ENCODE measurements around the gene UBIAD1. TPM values are rescaled to one million over a fixed set of nuclear protein-coding genes. Genes with fewer than 3 reads are reported as not detected.
"Not testable (repeated sequence)": the region's sequence is repeated elsewhere in the genome, so short reads cannot be mapped to it uniquely, and the experiment has no call there.

Gene UBIAD1
- total RNA-seq, 1 experiment from 2014 or later = 10.8 TPM

DNA sequence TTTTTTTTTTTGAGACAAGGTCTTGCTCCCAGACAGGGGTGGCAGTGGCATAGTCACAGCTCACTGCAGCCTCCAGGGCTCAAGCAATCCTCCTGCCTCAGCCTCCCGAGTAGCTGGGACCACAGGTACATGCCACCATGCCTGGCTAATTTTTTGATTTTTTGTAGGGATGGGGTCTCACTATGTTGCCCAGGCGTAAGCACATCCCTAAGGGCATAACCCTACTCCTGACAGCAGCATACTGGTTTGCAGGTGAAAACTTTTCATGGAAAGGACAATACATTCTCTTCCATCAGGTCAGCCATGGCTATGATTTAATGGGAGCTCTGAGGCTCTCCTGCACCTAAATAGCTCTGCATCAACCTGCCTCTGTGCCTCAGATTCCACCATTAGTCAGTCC is 29.4 kb downstream of the UBIAD1 start:
- no peak for DNase-seq (ENCODE audit: low spot score)
- in situ Hi-C loops (cut with HindIII; ENCODE audit: low sequenced_read_pairs) = no loop called here

DNA sequence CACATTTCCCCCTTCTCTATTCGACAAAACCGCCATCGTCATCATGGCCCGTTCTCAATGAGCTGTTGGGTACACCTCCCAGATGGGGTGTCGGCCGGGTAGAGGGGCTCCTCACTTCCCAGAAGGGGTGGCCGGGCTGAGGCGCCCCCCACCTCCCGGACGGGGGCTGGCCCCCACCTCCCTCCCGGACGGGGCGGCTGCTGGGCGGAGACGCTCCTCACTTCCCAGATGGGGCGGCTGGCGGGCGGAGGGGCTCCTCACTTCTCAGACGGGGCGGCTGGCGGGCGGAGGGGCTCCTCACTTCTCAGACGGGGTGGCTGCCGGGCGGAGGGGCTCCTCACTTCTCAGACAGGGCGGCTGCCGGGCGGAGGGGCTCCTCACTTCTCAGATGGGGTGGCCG is 32.5 kb downstream of the UBIAD1 start:
- DNase-seq (ENCODE audit: low spot score); in situ Hi-C loops (cut with HindIII; ENCODE audit: low sequenced_read_pairs): not testable (repeated sequence)

DNA sequence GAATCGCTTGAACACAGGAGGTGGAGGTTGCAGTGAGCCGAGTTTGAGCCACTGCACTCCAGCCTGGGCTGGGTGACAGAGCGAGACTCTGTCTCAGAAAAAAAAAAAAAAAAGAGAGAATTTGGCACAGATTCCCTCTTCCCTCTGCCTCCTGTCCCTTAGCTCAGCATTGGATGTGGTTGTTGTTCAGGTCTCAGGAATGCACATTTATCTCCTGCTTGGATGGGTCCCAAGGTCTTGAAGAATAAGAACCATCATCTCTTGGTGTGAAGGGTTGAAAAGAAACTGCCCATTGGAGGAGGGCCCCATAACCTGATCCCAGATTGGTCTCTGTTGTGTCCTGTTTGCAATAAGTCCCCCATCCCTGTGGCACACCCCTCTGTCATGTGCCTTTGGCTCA is 34.9 kb downstream of the UBIAD1 start:
- in situ Hi-C loops (cut with HindIII; ENCODE audit: low sequenced_read_pairs) = no loop called here
- no peak for DNase-seq (ENCODE audit: low spot score)

DNA sequence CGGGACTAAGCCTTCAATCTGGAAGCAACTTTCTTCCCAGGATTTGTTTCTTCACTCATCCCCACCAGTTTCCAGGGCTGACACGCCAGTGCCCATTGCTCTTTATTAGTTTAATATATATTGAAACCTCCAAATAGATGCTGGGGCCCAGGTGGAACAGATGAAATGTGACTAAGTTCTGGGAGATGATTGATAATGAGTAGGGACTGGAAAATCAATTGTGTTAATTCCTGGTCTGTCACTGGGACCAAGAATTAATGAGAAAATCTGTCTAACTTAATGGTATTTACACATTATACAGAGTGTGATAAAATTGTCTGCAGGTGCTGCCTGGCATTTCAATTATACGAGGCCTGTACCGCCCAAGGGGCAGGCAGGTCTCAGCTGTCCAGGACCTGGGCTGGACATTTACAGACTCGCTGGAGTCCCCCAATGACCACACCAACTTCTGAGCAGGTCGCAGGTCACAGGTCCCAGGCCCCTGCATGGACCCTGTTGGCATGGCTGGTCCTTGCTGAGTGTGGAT is 35.8 kb downstream of the UBIAD1 start:
- in situ Hi-C loops (cut with HindIII; ENCODE audit: low sequenced_read_pairs) = no loop called here
- no peak for DNase-seq (ENCODE audit: low spot score)

DNA sequence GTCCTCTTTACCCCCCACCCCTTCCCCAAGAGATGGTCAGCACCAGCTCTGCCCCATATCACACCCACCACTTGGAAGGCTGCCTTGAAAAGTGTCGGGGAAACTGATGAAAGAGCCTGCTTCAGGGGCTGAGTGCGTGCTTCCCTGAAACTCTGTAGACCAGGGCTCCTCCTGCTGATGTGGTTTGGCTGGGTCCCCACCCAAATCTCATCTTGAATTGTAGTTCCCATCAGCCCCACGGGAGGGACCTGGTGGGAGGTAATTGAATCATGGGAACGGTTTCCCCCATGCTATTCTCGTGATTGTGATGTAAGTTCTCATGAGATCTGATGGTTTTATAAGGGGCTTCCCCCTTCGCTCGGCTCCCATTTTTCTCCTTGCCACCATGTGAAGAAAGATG is 36.4 kb downstream of the UBIAD1 start:
- in situ Hi-C loops (cut with HindIII; ENCODE audit: low sequenced_read_pairs) = no loop called here
- DNase-seq (ENCODE audit: low spot score) = no peak

DNA sequence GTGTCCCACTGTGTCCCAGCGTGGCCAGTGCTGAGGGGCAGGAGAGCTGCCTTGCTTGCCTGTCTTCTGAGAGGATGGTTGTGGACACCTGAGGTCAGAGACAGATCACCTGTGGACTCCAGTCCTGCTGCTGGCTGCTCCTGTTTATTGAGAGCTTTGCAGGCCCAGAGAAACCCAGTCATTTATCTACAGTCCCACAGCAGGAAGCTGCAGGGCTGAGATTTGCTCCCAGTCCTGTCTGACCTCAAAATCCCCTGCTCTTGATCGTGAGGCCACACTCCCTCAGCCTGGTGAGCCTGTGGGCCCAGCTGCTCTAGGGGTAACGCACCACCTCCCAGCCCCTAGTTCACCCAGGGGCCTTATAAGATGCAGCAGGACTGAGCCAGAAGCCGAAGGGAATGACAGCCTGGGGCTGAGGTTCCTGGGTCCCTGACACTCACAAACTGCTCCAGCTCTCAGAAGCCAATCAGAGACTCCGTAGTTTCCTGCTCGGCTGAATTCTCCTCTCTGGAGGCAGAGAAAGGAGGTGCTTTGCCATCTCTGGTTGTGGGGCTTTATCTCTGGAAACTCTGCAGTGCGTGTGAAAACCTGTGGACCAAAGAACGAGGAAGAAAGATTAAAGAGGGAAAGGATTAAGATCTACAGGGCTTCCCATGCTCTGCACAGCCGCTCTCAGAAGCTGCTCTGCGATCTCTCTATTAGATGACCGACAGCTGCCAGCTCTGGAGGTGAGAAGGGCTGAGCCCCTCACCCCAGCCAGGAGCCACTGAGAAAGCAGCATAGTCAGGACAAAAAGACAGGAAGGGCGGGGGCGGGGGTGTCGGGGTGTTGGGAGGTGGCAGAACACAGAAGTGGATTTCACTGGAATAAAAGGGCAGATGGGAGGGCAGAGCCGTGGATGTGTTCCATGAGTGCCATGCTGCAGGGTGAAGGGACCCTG is 39.1 kb downstream of the UBIAD1 start:
- in situ Hi-C loops (cut with HindIII; ENCODE audit: low sequenced_read_pairs) = no loop called here
- no peak for DNase-seq (ENCODE audit: low spot score)

DNA sequence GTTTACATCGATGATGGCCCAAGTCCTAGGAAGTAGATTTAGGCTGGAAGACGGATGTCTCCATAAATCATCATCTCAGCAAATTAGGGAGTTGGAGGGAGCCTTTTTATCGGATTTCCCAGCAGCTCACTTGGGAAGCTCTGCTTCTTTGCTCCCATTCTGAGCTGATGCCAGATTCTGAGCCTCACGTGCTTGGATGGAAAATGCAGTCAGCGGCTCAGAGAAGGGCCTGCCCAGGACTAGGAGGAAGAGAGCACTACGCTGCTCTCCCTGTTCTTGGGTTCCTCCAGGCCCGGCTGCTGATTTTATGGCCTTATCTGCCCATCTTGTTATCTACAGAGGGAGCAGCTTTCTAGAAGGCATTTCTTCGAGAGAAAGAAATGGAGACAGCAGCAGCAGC is 42.0 kb downstream of the UBIAD1 start:
- in situ Hi-C loops (cut with HindIII; ENCODE audit: low sequenced_read_pairs) = no loop called here
- DNase-seq (ENCODE audit: low spot score) = no peak

DNA sequence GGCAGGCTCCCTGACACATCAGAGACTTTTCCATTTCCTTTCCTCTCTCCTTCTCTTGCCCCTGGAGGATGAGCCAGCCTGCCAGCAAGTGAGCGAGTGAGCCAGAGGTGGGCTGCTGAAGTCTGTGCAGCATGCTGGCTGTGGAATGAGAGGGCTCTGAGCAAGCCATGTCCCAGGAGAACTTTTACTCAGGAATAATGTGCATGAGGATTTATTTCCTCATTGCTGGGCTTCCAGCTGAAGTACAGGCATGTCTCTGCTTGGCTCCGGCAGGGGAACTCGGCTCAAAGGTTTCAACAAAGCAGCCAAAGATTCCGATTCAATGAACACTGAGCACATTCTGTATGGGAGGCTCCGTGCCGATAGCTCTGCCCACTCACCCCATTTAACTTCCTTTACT is 43.7 kb downstream of the UBIAD1 start:
- in situ Hi-C loops (cut with HindIII; ENCODE audit: low sequenced_read_pairs) = no loop called here
- no peak for DNase-seq (ENCODE audit: low spot score)

DNA sequence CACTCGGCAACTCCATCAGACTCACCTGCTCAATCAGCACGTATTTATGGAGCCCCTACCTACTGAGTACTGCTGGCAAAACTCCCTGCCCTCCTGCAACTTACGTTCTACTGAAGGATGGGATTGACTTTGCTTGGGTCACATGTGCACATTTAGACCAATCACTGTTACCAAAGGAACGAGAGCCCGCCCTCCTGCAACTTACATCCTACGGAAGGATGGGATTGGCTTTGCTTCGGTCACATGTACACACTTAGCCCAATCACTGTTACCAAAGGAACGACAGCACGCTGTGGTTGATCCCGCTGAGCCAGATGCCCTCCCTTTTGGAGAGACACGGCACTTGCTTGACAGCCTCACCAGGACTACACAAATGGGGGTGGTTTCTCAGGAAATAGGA is 46.0 kb downstream of the UBIAD1 start:
- in situ Hi-C loops (cut with HindIII; ENCODE audit: low sequenced_read_pairs) = no loop called here
- no peak for DNase-seq (ENCODE audit: low spot score)

DNA sequence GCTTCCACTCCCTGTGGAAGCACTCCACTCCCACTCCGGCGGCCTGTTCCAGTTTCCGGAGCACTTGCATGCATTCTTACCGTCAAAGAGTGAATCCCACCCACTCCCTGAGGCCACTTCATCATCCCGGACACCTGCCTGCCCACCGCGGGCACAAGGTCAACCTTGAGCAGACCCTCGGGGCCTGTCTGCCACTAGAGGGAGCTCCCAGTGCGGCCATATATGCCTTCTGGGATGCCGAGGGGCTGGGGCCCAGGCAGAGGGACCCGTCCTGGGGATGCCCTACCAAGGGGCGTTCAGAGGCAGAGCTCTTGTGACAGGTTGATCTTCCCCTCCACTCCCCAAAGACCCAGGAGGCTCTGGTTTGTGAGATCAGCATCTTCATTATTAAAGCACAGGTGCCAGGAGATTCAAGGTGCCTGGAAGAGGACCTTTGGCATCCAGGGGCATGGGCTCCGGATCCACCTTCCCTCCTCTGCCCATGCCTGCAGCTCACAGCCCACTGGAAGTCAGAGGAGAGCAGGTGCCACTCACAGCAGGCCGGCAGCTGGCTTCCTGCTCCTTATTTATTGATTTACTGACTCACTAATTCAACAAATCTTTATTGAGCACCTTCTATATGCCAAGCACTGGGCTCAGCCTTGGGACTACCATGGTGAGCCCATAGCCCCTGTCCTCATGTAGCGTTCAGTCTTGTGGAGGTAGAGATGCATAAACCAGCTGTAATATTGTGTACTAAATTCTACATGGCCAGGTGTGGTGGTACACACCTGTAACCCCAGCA is 47.3 kb downstream of the UBIAD1 start:
- DNase-seq (ENCODE audit: low spot score) = peak; percentile 8
- in situ Hi-C loops (cut with HindIII; ENCODE audit: low sequenced_read_pairs) = no loop called here

DNA sequence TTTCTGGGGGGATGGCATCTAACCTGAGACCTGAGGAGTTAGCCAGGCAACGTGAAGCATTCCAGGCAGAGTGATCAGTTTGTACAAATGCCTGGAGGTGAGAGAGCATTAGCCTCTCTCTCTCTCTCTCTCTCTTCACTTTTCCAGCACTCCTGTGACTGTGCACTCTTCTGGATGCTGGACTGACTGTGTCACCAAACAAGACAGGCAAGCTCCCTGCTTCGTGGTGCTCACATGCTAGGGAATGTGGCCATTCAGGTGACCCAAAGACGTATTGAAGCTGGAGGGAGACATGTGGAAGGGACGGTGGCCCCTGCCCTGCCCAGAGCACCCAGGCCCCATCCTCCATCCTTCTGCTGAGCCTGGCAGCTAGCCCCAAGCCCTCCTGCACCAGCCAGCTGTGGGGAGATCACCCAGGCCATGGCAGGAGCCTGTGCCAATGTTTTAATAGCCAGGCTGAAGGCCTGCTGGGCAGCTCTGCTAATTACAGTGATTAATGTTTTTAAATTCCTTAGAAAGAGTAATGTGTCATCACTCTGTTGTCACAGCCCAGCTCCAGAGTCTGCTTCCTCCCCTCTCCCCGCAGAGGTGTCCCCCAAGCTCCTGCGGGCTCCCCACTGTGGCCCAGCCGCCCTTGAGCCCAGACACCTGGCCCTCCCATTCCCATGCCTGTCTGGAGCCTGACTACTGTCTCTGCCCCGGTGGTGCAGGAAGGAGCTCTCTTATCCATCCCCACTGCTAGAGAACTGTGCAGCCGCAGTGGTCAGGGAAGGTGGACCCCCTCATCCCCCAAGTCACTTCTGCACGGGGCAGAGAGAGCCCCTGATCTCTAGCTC is 48.9 kb downstream of the UBIAD1 start:
- in situ Hi-C loops (cut with HindIII; ENCODE audit: low sequenced_read_pairs) = no loop called here
- no peak for DNase-seq (ENCODE audit: low spot score)

DNA sequence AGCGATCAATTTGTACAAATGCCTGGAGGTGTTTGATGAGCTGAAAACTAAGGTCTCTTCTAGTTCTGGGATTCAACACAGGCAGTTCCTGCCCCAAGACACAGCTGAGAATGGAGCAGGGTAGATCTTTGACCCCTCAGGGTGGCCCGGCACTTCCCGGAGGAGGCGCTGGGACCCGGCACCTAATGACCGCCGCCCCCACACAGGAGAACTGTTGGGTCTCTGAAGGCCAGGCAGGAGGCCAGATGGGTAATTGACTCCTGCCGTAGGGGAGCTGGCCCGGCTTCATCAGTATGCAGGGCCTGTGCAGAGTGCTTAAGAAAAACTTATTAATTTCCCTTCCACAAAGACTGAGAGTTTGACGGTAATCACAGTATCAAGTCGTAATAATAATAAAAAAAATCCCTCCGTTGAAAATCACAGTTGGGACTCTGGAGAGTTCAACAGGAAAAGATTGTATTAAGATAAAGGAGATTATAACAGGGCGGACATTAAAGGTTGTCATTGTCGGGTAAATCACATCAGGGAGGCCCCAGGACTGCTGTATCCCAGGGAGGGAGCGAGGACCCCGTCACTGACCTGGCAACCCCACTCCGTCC is 51.7 kb downstream of the UBIAD1 start:
- in situ Hi-C loops (cut with HindIII; ENCODE audit: low sequenced_read_pairs) = no loop called here
- DNase-seq (ENCODE audit: low spot score) = no peak

DNA sequence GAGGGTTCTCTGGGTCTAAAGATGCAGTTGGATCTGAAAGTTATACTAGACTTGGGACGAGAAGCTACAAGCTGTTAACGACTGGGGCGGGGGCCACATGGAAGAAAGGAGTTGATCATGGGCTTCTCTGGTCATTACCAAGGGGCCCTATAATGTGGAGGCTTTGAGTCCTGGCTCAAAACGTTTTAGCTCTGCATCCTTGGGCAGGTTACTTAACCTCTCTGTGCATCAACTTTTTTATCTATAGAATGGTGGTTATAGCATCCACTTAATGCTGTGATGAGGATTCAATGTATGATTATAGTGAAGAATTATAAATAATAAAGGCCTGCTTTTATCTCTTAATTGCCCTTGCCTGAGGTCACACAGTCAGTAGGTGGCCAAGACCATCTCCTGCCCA is 53.1 kb downstream of the UBIAD1 start:
- no peak for DNase-seq (ENCODE audit: low spot score)
- in situ Hi-C loops (cut with HindIII; ENCODE audit: low sequenced_read_pairs) = no loop called here

DNA sequence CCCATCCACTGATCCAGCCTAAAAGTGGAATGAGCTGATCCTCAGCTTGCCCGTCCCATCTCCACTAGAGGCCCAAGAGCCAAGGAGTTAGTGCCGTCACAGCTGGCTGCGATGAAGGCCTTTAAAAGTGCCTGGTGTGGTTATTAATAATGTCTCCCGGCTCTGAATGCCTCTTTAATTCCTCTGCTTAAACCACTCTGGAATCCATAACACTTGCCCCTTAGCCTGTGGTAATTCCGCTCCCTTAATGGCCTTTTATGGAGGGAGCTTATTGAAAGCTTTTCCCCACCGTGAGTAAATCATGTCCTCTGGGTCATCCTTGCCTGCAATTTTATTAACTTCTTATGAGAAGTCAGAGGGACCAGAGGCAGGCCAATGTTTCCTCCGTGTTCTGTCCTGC is 55.4 kb downstream of the UBIAD1 start:
- in situ Hi-C loops (cut with HindIII; ENCODE audit: low sequenced_read_pairs) = no loop called here
- DNase-seq (ENCODE audit: low spot score) = no peak

DNA sequence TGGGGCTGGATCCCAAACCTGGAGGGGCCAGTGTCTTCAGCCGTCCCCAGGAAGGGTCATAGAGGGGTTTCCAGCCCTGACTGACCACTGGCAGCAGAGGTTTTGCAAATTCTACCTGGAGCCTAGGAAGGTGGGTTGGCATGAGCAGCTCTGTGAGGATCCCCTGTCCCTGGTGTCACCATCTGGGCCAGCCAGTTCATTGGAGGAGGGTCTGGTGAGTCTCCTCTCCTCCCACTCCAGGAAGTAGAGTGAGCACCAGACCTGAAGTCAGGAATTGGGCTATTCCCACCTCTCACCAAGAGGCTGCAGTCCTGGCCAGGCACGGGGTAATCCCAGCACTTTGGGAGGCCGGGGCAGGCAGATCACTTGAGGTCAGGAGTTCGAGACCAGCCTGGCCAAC is 57.4 kb downstream of the UBIAD1 start:
- no peak for DNase-seq (ENCODE audit: low spot score)
- in situ Hi-C loops (cut with HindIII; ENCODE audit: low sequenced_read_pairs) = no loop called here

DNA sequence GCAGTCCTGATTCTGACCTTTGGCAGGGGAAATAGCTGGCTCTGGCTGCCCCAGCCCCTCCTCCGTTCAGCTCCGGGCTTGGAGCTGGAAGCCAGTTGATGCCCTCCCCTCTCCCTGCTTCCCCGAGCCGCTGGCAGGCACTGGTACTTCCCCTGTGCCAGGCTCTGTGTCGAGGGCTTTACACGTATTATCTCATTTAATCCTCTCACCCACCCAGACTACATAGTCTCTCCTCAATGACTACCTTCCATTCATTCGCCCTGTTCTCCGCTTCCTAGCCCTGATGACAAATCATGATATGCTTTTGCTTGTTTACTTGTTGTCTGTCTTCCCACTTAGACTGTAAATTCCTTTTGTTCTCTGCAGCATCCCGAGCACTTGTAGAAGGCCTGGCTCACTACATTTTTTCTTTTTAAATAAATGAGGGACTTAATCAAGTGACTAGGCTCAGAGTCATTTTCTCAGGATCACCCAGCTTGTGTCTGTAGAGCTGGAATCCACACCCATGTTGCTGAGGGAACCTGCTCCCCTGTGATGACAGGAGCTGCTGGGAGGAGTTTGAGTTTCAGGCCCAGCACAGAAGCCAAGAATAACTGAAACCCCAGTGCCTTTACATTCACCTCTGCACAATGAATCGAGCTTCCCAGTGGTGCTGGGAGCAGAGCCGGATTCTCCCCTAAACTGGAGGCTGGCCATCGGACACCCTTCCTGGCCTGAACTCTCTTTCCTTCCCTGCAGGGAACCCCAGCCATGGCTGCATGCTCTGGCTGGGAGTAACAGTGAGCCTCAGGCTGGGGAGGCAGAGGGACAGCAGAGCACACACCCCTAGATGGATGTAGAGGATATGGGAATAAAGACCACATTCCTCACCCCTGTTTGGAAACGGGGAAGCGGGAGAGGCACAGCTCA is 58.3 kb downstream of the UBIAD1 start:
- in situ Hi-C loops (cut with HindIII; ENCODE audit: low sequenced_read_pairs) = no loop called here
- DNase-seq (ENCODE audit: low spot score) = no peak

DNA sequence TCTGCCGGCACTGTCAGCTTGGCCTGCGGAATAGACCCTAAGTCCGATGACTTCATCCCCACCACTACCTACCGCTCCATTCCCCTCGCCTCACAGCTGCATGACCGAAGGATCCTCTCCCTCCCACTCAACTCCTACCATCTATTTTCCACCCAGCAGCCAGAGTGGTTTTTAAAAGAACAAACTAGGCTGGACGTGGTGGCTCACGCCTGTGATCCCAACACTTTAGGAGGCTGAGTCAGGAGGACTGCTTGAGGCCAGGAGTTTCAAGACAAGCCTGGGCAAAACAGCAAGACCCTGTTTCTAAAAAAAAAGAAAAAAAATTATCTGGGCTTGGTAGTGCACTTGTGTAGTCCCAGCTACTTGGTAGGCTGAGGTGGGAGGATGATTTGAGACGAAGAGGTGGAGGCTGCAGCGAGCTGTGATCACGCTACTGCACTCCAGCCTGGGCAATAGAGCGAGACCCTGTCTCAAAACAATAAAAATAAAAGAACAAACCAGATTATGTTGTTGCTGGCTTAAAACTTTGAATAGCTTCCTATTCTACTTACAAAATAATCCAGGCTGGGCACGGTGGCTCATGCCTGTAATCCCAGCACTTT is 59.0 kb downstream of the UBIAD1 start:
- in situ Hi-C loops (cut with HindIII; ENCODE audit: low sequenced_read_pairs) = no loop called here
- no peak for DNase-seq (ENCODE audit: low spot score)

DNA sequence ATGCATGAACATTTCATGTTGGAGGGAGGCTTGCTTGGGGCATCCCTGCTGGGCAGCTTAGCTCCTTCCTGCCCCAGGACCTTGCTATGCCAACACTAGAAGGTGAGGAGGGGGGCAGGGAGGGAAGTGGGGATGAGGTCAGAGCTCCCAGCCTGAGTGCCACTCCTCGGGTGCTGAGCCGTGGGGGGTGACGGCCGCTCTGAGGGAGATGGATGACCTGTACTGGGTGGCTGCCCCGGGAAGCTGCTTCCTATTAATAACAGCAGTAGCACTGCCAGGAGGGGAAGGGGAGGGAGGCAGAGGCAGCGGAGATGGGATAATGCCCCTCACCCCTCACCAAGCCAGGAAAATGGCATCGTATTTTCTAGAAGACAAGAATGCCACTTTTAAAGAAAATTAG is 60.6 kb downstream of the UBIAD1 start:
- DNase-seq (ENCODE audit: low spot score) = no peak
- in situ Hi-C loops (cut with HindIII; ENCODE audit: low sequenced_read_pairs) = no loop called here
